Fibroblast of peridontal ligament (primary cell): ENCODE data around the gene SINHCAF.
"Not testable (repeated sequence)": the region's sequence is repeated elsewhere in the genome, so short reads cannot be mapped to it uniquely, and the experiment has no call there.

Experiments used
- DNase-seq: peaks from one replicate; pipeline ENCODE4 v3.0.0-alpha.2; 2010; ENCODE audit errors: extremely low read depth

Gene SINHCAF

GRCh38 chr12:31325877-31326631 lies at the start of gene SINHCAF:
TSS of gene SINHCAF (minus strand) at chr12:31326150. CDS start at chr12:31298204, 27,946 bp downstream.
- DNase-seq, result peak; percentile 95

GRCh38 chr12:31375422-31375821 lies 49.5 kb upstream of the SINHCAF start:
- DNase-seq, result not testable (repeated sequence)

- no peak for DNase-seq
Measured at GRCh38 chr12:31371256-31371620, 45.3 kb upstream of the SINHCAF start.

GRCh38 chr12:31370531-31371255 lies 44.7 kb upstream of the SINHCAF start:
- DNase-seq, result no peak

- DNase-seq, result peak; percentile 92
Measured at GRCh38 chr12:31369712-31370521, 44.0 kb upstream of the SINHCAF start.

GRCh38 chr12:31368666-31369361 lies 42.9 kb upstream of the SINHCAF start:
- no peak for DNase-seq

- no peak for DNase-seq
Measured at GRCh38 chr12:31366104-31366621, 40.2 kb upstream of the SINHCAF start.

- no peak for DNase-seq
Measured at GRCh38 chr12:31363831-31364230, 37.9 kb upstream of the SINHCAF start.

GRCh38 chr12:31363416-31363809 lies 37.5 kb upstream of the SINHCAF start:
- no peak for DNase-seq

GRCh38 chr12:31362759-31363415 lies 36.9 kb upstream of the SINHCAF start:
- DNase-seq, result no peak

GRCh38 chr12:31362115-31362758 lies 36.3 kb upstream of the SINHCAF start:
- no peak for DNase-seq

- DNase-seq, result no peak
Measured at GRCh38 chr12:31361730-31362114, 35.8 kb upstream of the SINHCAF start.

- no peak for DNase-seq
Measured at GRCh38 chr12:31355747-31356107, 29.8 kb upstream of the SINHCAF start.

- DNase-seq, result no peak
Measured at GRCh38 chr12:31353750-31354708, 28.1 kb upstream of the SINHCAF start.

- no peak for DNase-seq
Measured at GRCh38 chr12:31346267-31346666, 20.3 kb upstream of the SINHCAF start.

GRCh38 chr12:31343139-31343538 lies 17.2 kb upstream of the SINHCAF start:
- no peak for DNase-seq

- no peak for DNase-seq
Measured at GRCh38 chr12:31342286-31342685, 16.3 kb upstream of the SINHCAF start.

GRCh38 chr12:31339831-31340622 lies 14.1 kb upstream of the SINHCAF start:
- no peak for DNase-seq

GRCh38 chr12:31337952-31338351 lies 12.0 kb upstream of the SINHCAF start:
- DNase-seq, result no peak
